WI38 (cell line): ENCODE measurements around the gene NOMO2.
"Not testable (repeated sequence)": the region's sequence is repeated elsewhere in the genome, so short reads cannot be mapped to it uniquely, and the experiment has no call there.

Experiments
- H3K4me3 ChIP-seq: 2 replicates; pipeline ENCODE4 v1.5.1; 2011; ENCODE audit warnings: low read depth, mild to moderate bottlenecking, control low read depth, low read length

Gene NOMO2

DNA sequence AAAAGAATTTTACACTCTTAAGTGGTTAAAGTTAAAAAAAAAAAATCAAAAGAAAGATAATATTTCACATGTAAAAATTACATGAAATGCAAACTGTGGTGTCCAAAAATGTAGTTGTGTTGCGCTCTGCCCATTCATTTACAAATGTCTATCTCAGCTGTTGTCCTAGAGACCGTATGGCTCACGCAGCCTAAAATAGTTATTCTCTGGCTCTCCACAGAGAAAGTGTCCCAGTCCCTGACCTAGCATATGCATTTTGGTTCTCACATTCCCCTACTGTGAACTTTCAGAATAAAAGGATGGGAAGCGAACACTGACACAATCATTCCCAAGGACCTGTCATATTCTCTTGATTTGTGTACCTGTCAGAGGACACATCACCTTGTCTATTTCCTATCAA lies 27.6 kb downstream of the NOMO2 start:
- not testable (repeated sequence) for H3K4me3 ChIP-seq

DNA sequence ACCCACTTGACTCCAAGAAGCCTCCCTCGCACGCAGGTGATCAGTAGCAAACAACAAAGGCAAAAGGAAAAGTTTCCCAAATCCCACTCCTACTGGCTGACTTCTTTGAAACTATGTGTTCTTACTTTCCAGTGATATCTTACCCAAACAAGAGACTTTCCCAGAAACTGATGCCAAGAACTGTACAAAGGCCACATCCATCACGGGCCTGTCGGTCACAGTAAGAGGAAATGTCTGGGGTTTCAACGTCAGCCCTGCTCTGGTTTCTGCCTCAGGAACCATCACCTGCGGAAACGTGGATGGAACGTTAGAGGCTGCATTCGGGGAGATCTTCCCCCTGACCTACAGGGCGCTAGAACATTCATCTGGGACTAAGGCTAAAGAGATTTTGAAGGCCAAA lies 30.6 kb downstream of the NOMO2 start:
- H3K4me3 ChIP-seq = not testable (repeated sequence)

DNA sequence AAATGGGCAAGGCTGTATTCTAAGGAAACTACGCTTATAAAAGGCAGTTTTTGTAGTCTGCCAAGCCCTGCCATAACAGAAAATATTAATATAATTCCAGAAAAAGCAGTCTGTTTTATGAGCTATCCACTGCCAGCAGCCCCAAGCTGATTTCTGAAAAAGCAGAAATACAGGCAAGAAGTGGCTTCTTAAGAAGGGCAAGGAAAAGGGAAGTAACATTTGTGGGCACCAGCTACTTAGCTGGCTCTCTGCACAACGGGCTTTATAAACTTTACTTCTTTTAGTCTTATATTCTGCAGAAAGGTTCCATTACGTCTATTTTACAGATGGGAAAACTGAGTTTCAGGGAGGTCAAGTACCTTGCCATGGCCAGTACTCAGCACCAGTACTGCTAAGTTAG lies 31.6 kb downstream of the NOMO2 start:
- H3K4me3 ChIP-seq = not testable (repeated sequence)

DNA sequence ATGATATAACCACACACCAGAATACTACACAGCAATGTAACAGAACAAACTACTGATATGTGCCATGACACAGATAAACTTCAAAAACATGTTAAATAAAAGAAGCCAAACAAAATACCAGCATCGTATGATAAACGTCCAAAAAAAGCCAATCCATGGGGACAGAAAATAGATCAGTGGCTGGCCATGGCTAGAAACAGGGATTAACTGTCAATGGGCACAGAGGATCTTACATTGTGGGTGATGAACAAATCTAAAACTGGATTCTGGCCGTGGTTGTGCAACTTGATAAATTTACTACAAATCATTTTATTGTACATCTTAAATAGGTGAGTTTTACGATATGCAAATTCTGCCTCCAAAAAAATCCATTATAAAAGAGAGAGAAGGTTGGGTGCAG lies 35.4 kb downstream of the NOMO2 start:
- not testable (repeated sequence) for H3K4me3 ChIP-seq

DNA sequence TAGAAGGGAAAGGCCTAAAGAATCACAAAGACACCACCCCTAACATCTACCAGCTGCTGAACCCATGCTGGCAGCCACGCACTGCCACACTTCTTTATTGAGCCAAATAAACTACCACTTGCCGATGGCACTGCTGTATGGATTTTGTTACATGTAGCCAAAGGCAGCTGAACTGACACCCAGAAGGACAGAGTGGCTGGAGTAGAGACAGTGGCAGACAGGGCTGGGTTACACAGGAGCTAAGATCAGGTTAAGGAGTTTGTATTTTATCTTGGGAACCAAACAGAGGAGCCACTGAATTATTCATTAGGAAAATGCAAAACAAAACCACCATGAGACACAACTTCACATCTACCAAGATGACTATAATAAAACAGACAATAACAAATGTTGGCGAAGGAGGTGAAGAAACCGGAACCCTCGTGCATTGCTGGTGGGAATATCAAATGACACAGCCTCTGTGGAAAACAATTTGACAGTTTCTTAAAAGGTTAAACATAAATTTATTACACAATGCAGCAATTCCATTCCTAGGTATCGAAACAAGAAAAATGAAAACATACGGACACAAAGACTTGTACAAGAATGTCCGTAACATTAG lies 35.9 kb downstream of the NOMO2 start:
- H3K4me3 ChIP-seq = not testable (repeated sequence)

DNA sequence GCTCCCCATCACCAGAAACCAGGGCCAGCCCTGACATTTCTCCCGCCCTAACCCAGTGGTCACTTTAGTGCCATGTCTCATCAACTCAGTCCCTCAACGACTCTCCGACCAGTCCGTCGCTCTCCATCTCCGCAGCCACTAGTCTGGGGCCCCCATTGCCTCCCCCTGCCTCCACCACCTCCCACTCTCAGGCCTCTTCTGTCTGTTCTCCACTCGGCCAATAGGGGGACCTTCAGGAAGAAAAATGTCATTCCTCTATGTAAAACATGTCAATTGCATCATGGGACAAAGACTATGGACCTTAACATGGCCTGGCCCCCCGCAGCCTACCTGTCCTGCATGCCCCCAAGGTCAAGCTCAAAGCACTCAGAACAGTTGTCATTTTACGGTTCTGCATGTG lies 39.3 kb downstream of the NOMO2 start:
- not testable (repeated sequence) for H3K4me3 ChIP-seq

DNA sequence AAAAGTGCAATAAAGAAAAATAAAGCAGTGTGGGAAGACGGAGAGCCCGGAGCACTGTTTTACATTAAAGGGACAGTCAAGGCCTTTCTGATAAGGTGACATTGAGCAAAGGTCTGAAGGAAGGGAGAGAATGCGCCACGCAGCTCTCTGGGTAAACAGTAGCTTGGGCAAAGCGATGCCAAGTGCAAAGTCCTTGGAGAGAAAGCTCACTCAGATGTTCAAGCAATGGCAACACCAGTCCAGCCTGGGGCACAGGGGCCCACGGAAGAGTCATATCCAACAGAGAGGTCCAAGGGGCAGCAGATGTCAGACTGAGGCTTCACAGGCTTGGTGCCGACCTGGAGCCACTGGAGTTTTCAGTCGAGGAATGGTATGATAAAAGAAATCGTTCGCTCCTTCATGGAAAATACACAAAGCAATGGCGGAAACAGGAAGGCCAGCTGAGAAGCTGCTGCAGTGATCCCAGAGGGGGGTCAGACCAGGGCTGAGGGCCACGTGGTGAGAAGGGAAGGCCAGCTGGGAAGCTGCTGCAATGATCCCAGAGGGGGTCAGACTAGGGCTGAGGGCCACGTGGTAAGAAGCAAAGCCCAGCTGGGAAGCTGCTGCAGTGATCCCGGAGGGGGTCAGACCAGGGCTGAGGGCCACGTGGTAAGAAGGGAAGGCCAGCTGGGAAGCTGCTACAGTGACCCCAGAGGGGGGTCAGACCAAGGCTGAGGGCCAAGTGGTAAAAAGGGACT lies 40.3 kb downstream of the NOMO2 start:
- H3K4me3 ChIP-seq = not testable (repeated sequence)

DNA sequence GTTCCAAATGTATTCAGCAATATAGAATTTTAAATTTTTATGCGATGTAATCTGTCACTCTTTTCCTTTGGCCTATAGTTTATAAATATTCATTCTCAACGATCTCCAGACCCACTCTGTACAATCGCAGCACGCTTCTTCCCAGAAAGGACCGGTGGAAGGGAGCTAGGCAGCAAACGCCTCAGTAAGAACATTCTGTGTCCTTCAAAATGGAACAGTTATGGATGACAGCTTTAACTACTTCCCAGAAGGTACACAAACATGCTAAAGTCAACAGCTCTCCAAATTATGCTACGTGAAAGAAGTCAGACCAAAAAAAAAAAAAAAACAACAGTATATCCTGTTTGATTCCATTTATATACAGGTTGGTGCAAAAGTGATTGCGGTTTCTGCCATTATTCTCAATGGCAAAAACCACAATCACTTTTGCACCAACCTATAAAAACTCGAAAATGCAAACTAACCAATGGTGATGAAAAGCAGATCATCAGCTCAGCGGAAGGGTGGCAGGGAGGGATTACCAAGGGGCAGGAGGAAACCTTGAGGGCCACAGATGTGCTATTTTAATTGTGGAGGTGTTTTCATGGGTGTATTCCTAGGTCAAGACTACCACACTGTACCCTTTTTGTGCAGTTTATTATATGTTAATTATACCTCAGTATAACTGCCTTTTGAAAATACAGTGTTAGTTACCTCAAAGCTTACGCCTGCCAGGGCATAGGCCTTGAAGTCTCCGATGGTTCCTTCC lies 43.2 kb downstream of the NOMO2 start:
- H3K4me3 ChIP-seq = not testable (repeated sequence)

DNA sequence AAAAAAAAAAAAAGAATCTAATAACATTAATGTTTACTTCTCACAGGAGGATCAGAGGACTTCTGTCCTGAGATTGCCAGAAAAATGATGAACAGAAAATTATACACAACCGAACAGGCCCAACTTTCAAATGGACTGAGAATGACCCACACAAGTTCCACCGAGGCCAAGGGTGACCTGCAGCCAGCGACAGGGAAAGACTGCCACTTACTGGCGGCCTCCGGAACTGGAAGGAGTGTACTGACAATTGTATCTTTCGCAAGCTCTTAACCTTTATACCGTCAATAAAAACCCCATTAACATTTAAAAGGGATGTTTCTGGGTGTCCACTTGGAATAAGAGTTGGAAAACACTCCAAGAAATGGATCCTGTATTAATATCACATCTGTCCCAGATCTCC lies 63.5 kb downstream of the NOMO2 start:
- not testable (repeated sequence) for H3K4me3 ChIP-seq

DNA sequence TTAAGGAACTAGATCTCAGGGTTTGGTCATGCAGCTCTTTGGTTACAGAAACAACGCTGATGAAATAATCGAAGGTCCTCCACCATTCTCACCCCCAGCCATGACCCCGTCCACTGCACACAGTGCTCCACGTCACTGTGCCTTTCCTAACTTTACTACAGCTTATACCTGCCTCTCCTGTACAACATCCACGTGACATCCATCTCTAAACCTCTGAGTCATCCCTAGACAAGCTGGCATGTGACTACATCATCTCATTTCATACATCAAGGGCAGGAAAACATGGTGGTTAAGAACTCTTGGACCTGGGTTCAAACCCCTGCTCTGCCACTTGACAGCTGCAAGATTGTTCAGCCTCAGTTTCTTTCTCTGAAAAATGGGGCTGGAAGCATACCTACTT lies 64.9 kb downstream of the NOMO2 start:
- not testable (repeated sequence) for H3K4me3 ChIP-seq

DNA sequence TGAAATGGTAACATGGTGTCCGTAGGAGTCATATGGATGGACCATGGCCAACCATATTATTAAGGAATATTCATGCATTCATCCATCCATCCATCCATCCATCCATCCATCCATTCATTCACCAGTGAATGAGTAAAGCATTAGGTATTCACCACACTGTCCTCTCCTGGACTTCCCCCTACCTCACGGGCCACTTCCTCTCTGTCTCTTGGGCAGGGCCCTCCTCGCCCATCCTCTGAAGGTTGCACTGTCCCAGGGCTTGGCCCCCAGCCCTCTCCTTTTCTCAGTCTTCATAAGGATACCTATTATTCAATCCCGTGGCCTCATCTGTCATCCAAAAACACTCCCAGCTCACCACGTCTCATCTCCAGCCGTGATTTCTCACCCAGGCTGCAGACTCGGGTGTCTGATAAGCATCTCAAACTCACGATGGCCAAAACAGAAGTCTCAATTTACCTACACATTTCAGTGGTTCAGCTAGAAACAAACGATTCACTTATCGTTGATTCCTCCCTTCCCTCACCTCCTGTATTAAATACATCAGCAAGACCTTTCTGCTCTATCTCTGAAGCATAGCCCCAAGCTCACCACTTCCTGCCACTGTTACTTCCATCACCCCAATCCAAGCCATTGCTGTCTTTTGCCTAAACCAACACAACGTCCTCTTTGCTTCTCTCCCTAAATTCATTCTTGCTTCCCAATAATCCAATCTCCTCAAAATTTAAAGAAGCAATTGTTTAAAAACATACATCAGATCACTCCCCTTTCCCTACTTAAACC lies 69.6 kb downstream of the NOMO2 start:
- H3K4me3 ChIP-seq = not testable (repeated sequence)

DNA sequence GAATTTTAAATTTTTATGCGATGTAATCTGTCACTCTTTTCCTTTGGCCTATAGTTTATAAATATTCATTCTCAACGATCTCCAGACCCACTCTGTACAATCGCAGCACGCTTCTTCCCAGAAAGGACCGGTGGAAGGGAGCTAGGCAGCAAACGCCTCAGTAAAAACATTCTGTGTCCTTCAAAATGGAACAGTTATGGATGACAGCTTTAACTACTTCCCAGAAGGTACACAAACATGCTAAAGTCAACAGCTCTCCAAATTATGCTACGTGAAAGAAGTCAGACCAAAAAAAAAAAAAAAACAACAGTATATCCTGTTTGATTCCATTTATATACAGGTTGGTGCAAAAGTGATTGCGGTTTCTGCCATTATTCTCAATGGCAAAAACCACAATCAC lies 125.9 kb downstream of the NOMO2 start:
- not testable (repeated sequence) for H3K4me3 ChIP-seq

DNA sequence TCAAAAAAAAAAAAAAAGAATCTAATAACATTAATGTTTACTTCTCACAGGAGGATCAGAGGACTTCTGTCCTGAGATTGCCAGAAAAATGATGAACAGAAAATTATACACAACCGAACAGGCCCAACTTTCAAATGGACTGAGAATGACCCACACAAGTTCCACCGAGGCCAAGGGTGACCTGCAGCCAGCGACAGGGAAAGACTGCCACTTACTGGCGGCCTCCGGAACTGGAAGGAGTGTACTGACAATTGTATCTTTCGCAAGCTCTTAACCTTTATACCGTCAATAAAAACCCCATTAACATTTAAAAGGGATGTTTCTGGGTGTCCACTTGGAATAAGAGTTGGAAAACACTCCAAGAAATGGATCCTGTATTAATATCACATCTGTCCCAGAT lies 146.1 kb downstream of the NOMO2 start:
- not testable (repeated sequence) for H3K4me3 ChIP-seq

DNA sequence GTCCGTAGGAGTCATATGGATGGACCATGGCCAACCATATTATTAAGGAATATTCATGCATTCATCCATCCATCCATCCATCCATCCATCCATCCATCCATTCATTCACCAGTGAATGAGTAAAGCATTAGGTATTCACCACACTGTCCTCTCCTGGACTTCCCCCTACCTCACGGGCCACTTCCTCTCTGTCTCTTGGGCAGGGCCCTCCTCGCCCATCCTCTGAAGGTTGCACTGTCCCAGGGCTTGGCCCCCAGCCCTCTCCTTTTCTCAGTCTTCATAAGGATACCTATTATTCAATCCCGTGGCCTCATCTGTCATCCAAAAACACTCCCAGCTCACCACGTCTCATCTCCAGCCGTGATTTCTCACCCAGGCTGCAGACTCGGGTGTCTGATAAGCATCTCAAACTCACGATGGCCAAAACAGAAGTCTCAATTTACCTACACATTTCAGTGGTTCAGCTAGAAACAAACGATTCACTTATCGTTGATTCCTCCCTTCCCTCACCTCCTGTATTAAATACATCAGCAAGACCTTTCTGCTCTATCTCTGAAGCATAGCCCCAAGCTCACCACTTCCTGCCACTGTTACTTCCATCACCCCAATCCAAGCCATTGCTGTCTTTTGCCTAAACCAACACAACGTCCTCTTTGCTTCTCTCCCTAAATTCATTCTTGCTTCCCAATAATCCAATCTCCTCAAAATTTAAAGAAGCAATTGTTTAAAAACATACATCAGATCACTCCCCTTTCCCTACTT lies 152.2 kb downstream of the NOMO2 start:
- H3K4me3 ChIP-seq = not testable (repeated sequence)

DNA sequence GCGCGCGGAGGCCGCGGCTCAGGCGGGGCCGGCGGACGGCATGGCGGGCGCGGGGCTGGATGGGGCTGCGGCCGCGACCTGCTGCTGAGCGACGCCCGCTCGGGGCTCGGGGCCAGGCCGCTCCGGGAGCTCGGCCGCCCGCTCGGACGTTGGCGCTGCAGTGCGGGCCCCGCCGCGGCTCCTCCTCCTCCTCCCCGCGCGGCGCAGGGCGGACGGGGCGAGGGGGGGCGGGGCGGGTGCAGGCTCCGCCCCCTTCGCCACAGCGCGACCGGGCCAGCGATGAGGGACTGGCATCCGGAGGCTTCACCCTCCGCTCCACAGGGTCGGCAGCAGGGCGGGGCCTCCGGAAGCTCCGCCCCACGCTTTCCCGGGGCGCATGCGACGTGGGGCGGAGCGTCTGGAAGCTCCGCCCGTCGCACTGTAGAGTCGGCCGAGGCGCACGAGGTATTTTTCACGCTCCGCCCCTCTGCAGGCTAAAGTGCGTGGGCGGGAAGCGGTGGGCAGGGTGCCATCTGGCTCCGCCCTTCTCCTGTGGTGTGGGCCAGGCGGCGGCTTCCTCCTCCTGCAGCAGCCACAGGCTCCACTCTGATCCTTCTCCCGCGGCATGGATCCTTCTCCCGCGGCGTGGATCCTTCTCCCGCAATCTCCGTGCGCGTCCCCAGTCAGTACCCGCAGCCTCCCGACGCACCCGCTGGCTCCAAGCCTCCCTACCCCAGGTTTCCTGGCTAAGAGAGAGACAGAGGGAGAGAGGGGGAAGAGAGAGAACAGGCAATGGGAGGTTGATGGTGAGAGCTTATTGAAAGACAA lies 159.8 kb downstream of the NOMO2 start:
- H3K4me3 ChIP-seq = not testable (repeated sequence)

DNA sequence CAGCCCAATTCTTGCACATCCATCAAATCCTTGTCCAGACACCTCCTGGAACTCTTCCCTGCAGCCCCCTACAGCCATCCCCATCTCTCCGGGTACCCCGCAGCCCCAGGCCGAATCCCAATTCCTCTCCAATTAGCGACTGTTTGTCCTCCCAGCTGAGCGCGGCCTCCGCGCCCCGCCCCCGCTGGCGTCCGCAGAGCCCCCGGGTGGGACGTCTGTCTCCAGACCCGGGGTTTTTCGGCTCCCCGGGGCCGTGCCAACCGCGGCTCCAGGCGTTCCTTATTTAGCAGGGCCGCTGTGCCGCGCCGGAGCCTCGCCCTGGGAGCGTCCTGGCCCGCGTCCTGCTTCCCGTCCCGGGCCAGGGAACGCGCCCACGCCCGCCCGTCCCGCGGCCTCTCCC lies 160.7 kb downstream of the NOMO2 start:
- H3K4me3 ChIP-seq = peak overlapping the region; percentile 47

DNA sequence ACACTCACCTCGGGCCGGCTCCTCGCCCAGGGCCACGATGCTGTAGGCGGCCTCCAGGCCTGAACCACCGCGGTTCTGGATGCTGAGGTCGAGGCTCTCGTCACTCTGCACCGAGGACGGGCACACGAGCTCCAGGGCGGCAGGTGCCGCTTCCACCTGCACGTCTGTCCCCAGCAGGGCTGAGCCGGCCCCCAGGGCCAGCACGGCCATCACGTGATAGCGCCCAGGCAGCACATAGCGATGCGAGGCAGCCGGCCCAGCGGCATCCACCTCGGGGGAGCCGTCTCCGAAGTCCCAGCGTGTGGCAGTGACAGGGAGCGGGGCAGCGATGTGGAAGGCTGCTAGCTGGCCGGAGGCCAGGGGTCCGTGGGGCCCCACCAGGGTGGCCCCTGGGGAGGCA lies 167.5 kb downstream of the NOMO2 start:
- H3K4me3 ChIP-seq = not testable (repeated sequence)

DNA sequence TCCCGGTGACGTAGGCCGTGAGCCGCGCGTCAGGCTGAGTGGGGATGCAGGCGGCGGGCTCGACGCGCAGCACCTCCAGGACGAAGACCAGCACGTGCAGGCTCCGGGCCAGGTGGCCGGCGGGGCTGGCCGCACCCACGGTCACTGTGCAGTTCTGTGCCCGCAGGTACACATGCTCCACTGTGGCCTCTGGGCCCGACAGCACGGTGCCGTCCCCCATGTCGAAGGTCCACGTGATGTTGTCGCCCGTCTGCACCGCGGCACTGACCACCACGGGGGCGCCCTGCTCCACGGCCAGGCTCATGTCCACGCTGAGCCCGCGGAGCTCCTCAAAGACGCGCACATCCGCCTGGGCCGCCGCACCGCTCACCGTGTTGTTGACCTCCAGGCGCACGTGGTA lies 174.1 kb downstream of the NOMO2 start:
- H3K4me3 ChIP-seq = not testable (repeated sequence)

DNA sequence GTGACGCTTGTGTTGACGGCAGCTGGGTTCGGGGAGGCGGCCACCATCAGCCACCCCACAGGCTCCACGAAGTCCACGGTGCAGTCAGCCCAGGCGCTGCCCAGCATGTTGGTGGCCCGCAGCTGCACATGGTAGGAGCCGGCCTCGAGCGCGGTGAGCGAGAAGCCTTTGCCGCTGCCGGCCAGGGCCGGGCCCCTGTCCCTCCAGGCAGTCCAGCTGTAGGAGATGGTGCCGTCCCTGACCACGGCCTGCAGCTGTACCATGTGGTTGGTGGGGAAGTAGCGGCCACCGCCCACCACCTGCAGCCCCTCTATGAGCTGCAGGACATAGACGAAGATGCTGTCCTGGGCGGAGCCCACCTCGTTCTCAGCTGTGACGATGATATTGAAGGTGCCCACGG lies 175.4 kb downstream of the NOMO2 start:
- not testable (repeated sequence) for H3K4me3 ChIP-seq

DNA sequence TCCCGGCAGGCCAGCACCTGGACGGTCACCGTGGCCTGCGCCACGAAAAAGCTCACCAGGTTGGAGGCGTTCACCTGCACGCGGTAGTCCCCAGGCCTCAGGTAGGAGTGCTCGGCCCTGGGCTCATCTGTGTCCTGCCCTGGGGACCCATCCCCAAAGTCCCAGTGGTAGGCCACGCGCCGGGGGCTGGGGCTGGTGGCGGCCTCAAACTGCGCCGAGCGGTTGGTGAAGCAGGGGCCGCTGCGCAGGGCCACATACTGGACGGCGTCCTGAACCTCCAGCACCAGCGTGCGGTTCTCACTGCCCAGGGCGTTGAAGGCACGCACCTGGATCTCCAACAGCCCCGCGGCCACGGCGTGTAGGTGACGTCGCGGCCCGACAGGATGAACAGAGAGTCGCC lies 176.6 kb downstream of the NOMO2 start:
- H3K4me3 ChIP-seq = not testable (repeated sequence)
